ENCODE results near the gene TMEM117.

TMEM117 gene

GRCh38 chr12:44021471-44021971 lies 185.6 kb downstream of the TMEM117 start:
- CTCF ChIA-PET = no interaction called here
- TF ChIP-seq BCL6B (tag by site-specific recombination; IDR thresholded peaks at IDR 0.05) = no peak
- TF ChIP-seq ZNF776 (tag by site-specific recombination; IDR thresholded peaks at IDR 0.05; ENCODE audit: borderline replicate concordance) = no peak
- TF ChIP-seq ZNF514 (tag by site-specific recombination; IDR thresholded peaks at IDR 0.05) = no peak
- no peak for TF ChIP-seq AEBP2 (tag by site-specific recombination; IDR thresholded peaks at IDR 0.05; ENCODE audit: borderline replicate concordance)
- no peak for TF ChIP-seq ZNF112 (tag by site-specific recombination; IDR thresholded peaks at IDR 0.05)
- TF ChIP-seq ZNF571 (tag by site-specific recombination; IDR thresholded peaks at IDR 0.05) = no peak
- no peak for TF ChIP-seq GLI2 (tag by site-specific recombination; IDR thresholded peaks at IDR 0.05; ENCODE audit: borderline replicate concordance, low read depth)
- TF ChIP-seq BCL11A (tag by site-specific recombination; IDR thresholded peaks at IDR 0.05; ENCODE audit: low read depth) = no peak
- POLR2A ChIA-PET = no interaction called here
- Histone ChIP-seq H3K4me1 (ENCODE audit: control insufficient read depth, insufficient read depth, low read length) (no peaks in the 10 kb centered on the region), H3K36me3 (ENCODE audit: control insufficient read depth in 2 of 2, insufficient read depth in 1 of 2, low read length in 2 of 2) (no peaks in the 10 kb centered on the region), H3K27ac (ENCODE audit: extremely low read depth, low read depth, low read length) (no peak overlapping the region), H3K9me3 (ENCODE audit: control insufficient read depth, insufficient read depth, low read depth, low read length) (no peaks in the 10 kb centered on the region), H3K4me3 (ENCODE audit: low read depth, low read length) (no peak overlapping the region)

- Histone ChIP-seq H3K9me3 (ENCODE audit: control insufficient read depth, insufficient read depth, low read depth, low read length) (no peaks in the 10 kb centered on the region), H3K4me3 (ENCODE audit: low read depth, low read length) (no peak overlapping the region), H3K36me3 (ENCODE audit: control insufficient read depth in 2 of 2, insufficient read depth in 1 of 2, low read length in 2 of 2) (no peaks in the 10 kb centered on the region), H3K27ac (ENCODE audit: extremely low read depth, low read depth, low read length) (no peak overlapping the region), H3K4me1 (ENCODE audit: control insufficient read depth, insufficient read depth, low read length) (no peaks in the 10 kb centered on the region)
- no peak for TF ChIP-seq ZNF488 (tag by site-specific recombination; IDR thresholded peaks at IDR 0.05)
- no peak for TF ChIP-seq SP2 (tag by site-specific recombination; IDR thresholded peaks at IDR 0.05)
- TF ChIP-seq ELK4 (IDR thresholded peaks at IDR 0.05; ENCODE audit: borderline replicate concordance, low read depth, low read length) = no peak
- TF ChIP-seq GFI1B (tag by site-specific recombination; IDR thresholded peaks at IDR 0.05) = no peak
- no peak for TF ChIP-seq HOXD13 (CRISPR knock-in tag; IDR thresholded peaks at IDR 0.05; ENCODE audit: borderline replicate concordance)
- no peak for TF ChIP-seq KLF9 (tag by site-specific recombination; IDR thresholded peaks at IDR 0.05; ENCODE audit: low read depth)
- no peak for TF ChIP-seq KLF16 (tag by site-specific recombination; IDR thresholded peaks at IDR 0.05)
- TF ChIP-seq OSR2 (tag by site-specific recombination; IDR thresholded peaks at IDR 0.05) = no peak
- no peak for TF ChIP-seq ZNF16 (tag by site-specific recombination; IDR thresholded peaks at IDR 0.05; ENCODE audit: low read depth)
- TF ChIP-seq ZNF366 (tag by site-specific recombination; conservative IDR thresholded peaks at IDR 0.05) = no peak
- POLR2A ChIA-PET = no interaction called here
- CTCF ChIA-PET = no interaction called here
These were observed 189.6 kb downstream of the TMEM117 start for GRCh38 chr12:44025499-44025898.

- POLR2A ChIA-PET = no interaction called here
- H3K36me3 ChIP-seq (ENCODE audit: control insufficient read depth in 2 of 2, insufficient read depth in 1 of 2, low read length in 2 of 2) = no peaks in the 10 kb centered on the region
- H3K4me3 ChIP-seq (ENCODE audit: low read depth, low read length) = no peak overlapping the region
- H3K9me3 ChIP-seq (ENCODE audit: control insufficient read depth, insufficient read depth, low read depth, low read length) = no peaks in the 10 kb centered on the region
- no peaks in the 10 kb centered on the region for H3K4me1 ChIP-seq (ENCODE audit: control insufficient read depth, insufficient read depth, low read length)
- no peak overlapping the region for H3K27ac ChIP-seq (ENCODE audit: extremely low read depth, low read depth, low read length)
- CTCF ChIA-PET = no interaction called here
- no peak for TF ChIP-seq ZNF202 (tag by site-specific recombination; IDR thresholded peaks at IDR 0.05; ENCODE audit: borderline replicate concordance)
- no peak for TF ChIP-seq KLF17 (tag by site-specific recombination; IDR thresholded peaks at IDR 0.05)
- no peak for TF ChIP-seq PRDM4 (tag by site-specific recombination; IDR thresholded peaks at IDR 0.05)
- TF ChIP-seq ZNF654 (tag by site-specific recombination; IDR thresholded peaks at IDR 0.05; ENCODE audit: low read depth) = no peak
- no peak for TF ChIP-seq ZSCAN16 (tag by site-specific recombination; IDR thresholded peaks at IDR 0.05)
These were observed 190.2 kb downstream of the TMEM117 start for GRCh38 chr12:44026046-44026445.
